Stimulated activated CD4-positive, alpha-beta T cell treated with anti-CD3 and anti-CD28 coated beads, Interleukin-4, amount 100 ng/mL, for 4 hours (primary cell): ENCODE data around the gene PTPRU.

ENCODE experiments used
- DNase-seq, 2 experiments: peaks; one replicate each; pipeline ENCODE4 v3.0.0-alpha.2; 2020

The PTPRU gene

DNA sequence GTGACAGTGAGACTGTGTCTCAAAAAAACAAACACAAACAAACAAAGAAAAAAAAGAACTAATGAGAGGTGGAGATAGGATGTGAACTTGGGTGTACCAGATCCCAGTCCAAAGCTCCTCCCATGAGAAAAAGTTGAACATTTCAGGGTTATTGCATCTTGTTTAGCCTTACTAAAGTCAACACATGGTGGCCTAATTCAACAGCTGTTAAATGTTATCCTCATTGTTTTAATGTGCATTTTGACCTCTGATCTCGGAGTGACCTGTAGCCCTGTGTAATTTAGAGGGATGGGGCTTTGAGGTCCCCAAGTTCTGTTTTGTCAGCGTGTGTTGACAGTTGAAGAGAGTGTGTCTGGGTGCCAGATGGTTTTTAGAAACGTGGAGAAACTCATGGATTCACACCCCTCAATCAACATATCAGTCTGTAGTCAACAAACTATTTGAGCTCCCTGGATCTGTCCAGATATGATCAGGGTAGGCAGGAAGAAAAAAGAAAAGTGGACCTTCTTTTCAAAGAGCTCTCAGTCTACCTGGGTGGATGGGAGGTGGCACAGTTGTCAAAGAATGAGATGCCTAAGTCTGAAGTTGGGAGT, 34.7 kb downstream of the PTPRU start:
- no peak for DNase-seq

DNA sequence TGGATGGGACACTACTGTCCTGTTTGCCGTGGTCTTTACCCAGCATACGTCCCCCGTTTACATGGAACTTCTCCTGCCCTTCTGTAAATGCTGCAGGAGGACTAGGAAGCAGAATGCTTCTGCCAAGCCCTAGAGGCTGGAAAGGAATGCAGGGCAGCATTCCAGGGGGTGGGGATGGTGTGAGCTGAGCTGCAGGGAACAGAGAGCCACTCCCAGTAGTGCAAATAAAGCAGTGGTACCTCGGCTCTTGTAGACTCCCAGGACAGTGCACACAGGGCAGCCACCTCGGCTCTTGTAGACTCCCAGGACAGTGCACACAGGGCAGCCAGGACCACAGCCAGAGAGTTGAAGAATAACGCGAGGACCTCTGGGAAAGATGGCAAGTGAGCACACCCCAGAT, 35.4 kb downstream of the PTPRU start:
- no peak for DNase-seq

GRCh38 chr1:29272147-29272907, 36.0 kb downstream of the PTPRU start:
- DNase-seq = no peak

DNA sequence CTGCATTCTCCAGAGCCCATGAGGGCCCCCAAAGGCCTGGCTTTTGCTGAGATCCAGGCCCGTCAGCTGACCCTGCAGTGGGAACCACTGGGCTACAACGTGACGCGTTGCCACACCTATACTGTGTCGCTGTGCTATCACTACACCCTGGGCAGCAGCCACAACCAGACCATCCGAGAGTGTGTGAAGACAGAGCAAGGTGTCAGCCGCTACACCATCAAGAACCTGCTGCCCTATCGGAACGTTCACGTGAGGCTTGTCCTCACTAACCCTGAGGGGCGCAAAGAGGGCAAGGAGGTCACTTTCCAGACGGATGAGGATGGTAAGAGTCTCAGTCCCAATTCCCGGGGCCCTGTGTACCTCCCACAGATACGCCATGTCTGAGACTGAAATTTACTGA, 39.1 kb downstream of the PTPRU start:
- no peak for DNase-seq

GRCh38 chr1:29278124-29278523, 41.8 kb downstream of the PTPRU start:
- DNase-seq = no peak

DNA sequence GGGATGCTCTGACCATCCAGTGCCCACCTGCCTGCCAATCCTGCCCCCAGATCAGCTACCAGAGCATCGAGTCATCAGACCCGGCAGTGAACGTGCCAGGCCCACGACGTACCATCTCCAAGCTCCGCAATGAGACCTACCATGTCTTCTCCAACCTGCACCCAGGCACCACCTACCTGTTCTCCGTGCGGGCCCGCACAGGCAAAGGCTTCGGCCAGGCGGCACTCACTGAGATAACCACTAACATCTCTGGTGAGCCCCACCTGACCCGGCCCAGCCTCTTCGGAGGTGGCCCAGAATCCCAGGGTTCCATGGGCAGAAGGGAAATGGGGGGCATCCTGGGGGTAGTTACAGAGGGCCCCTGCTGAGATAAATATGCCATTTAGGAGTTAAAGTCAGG, 43.1 kb downstream of the PTPRU start:
- no peak for DNase-seq

DNA sequence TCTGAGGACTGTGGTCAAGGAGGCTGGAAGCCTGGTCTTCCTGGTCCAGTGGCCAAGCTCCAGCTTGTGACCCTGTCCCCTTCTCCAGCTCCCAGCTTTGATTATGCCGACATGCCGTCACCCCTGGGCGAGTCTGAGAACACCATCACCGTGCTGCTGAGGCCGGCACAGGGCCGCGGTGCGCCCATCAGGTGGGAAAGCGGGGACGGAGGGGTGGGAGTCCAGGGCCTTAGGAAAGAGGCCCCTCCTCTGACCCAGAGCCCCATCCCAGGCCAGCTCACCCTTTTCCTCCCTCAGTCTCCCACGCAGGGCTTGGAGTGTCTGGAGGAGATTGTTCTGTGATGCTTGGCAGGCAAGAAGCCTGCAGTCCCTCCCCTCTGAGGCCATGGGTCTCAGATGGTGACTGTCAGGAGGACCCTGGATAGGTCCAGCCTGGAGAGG, 43.6 kb downstream of the PTPRU start:
- DNase-seq = no peak

- no peak for DNase-seq
Observed at GRCh38 chr1:29280409-29281131, 44.2 kb downstream of the PTPRU start.

DNA sequence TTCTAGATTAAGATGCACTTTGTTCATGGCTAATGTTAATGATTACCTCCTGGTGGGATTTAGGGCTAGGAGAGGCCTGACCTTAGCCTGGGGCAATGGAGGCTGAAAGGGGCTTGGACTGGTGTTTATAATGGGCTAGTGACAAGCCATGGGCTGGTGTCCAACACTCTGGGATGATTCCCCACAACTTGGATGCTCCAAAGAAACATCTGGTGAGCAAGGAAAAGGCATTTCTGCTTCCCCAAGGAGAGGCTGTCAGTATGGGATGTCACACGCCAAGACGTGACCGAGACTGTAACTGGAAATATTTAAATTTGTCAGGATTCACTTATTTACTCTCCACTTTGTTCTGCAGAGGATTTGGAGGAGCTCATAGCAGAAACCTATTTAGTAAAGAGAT, 45.2 kb downstream of the PTPRU start:
- DNase-seq = no peak

- DNase-seq = no peak
Observed at GRCh38 chr1:29282135-29282923, 46.0 kb downstream of the PTPRU start.

GRCh38 chr1:29282924-29283803, 46.8 kb downstream of the PTPRU start:
- no peak for DNase-seq

DNA sequence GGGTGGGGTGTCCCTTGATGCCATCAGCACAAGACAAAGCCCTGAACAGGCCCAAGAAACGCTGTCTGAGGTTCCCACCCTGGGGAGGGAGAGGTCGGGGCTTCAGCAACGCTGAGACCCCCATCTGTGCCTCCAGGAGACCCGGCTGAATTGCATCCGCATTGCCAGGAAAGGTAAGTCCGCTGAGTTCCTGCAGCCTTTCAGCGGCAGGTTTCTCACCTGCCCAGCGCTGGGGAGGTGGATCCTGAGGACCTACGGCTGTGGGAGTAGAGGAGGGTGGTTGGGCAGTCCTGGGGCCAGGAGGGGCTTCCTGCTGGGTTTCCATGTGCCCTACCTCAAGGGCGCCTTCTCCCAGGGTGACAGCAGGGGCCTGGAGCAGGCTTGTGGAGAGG, 47.5 kb downstream of the PTPRU start:
- DNase-seq = no peak

GRCh38 chr1:29284286-29284960, 48.1 kb downstream of the PTPRU start:
- DNase-seq = no peak

GRCh38 chr1:29284961-29285560, 48.7 kb downstream of the PTPRU start:
- DNase-seq = no peak

- no peak for DNase-seq
Observed at GRCh38 chr1:29285771-29286170, 49.4 kb downstream of the PTPRU start.

GRCh38 chr1:29286194-29286767, 50.0 kb downstream of the PTPRU start:
- no peak for DNase-seq

- DNase-seq = no peak
Observed at GRCh38 chr1:29289493-29289892, 53.2 kb downstream of the PTPRU start.

- DNase-seq = no peak
Observed at GRCh38 chr1:29290414-29290985, 54.2 kb downstream of the PTPRU start.

DNA sequence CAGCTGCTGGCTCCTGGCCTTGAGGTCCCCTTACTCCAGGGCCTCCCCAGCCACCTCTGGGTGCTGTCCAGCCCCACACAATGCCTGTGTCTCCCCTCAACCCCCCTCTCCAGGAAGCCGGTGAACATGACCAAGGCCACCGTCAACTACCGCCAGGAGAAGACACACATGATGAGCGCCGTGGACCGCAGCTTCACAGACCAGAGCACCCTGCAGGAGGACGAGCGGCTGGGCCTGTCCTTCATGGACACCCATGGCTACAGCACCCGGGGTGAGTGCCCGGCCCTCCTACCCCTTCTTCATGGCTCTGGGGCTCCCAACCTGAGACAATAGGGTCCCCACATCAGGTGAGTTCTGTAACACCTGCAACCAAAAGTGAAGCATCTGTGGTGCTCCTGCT, 55.4 kb downstream of the PTPRU start:
- no peak for DNase-seq

GRCh38 chr1:29292344-29292743, 56.0 kb downstream of the PTPRU start:
- DNase-seq = no peak
